Testis (tissue), 3 donors: ENCODE data around the gene KNL1. TPM values are rescaled to one million over a fixed set of nuclear protein-coding genes. Genes with fewer than 3 reads are reported as not detected.

Source experiments
- DNase-seq: peaks from one replicate; pipeline ENCODE4 v3.0.0-alpha.2; 2019
- H3K27ac ChIP-seq, 2 donors: fragments of 200-600 bp; sonication (generic); one replicate each; pipeline ENCODE4 v1.5.1; 2019
- H3K27me3 ChIP-seq: fragments of 200-600 bp; sonication (generic); one replicate; pipeline ENCODE4 v1.5.1; 2019
- H3K36me3 ChIP-seq: fragments of 200-600 bp; sonication (generic); one replicate; pipeline ENCODE4 v1.5.1; 2017; ENCODE audit warnings: low read depth; ENCODE audit errors: missing control alignments
- H3K4me1 ChIP-seq: fragments of 200-600 bp; sonication (generic); one replicate; pipeline ENCODE4 v1.5.1; 2019
- H3K4me3 ChIP-seq, 2 donors: fragments of 200-600 bp; sonication (generic); one replicate each; pipeline ENCODE4 v1.5.1; 2017 to 2019
- H3K9me3 ChIP-seq: fragments of 200-600 bp; sonication (generic); one replicate; pipeline ENCODE4 v1.5.1; 2017
- POLR2A ChIP-seq: fragments of 450-650 bp; IDR thresholded peaks from one replicate; pipeline ENCODE4 v1.6.1; 2017; ENCODE audit warnings: antibody characterized with exemption, mild to moderate bottlenecking, moderate library complexity
- WGBS, 2 donors: methylation state at CpG; one replicate each; pipeline ENCODE4 v1.1.5; 2018; 5-methylcytosine and 5-hydroxymethylcytosine counted together
- intact Hi-C: fragments of 100-400 bp; cut with DNase I; formaldehyde crosslinking; loops from one replicate; pipeline ENCODE4 v1.15.1; 2023; ENCODE audit warnings: low total_unique reads
- polyA plus RNA-seq: library from polyadenylated mRNA; stranded (reverse); fragments of 350-450 nt; fragmentation: Illumina TruSeq; extraction: RNeasy Lipid Tissue Mini Kit (QIAGEN cat#74804); gene quantifications from one replicate; pipeline ENCODE4 v1.2.3, GENCODE V29; 2014; ENCODE audit warnings: low read depth, low replicate concordance; ENCODE audit not compliant: insufficient read depth
- total RNA-seq, 2 donors: library from RNA; depleted of rRNA; stranded (reverse); fragments of >200 nt; gene quantifications; one replicate each; pipeline ENCODE4 v1.2.3, GENCODE V29; 2016
- TF ChIP-seq, protein P1 (sequence below), 3 experiments: fragments of 450-650 bp in 2 of 3; fragments of 200-600 bp in 1 of 3; sonication (generic) in 1 of 3; IDR thresholded peaks; one replicate each; pipeline ENCODE4 v1.5.1; 2016 to 2019; ENCODE audit warnings: antibody characterized with exemption in 3 of 3, mild to moderate bottlenecking in 2 of 3, moderate library complexity in 1 of 3

KNL1 gene
- total and polyA plus RNA-seq, 3 donors from 2014 or later, result 28.7 to 66.0 (median 50.9) TPM

DNA sequence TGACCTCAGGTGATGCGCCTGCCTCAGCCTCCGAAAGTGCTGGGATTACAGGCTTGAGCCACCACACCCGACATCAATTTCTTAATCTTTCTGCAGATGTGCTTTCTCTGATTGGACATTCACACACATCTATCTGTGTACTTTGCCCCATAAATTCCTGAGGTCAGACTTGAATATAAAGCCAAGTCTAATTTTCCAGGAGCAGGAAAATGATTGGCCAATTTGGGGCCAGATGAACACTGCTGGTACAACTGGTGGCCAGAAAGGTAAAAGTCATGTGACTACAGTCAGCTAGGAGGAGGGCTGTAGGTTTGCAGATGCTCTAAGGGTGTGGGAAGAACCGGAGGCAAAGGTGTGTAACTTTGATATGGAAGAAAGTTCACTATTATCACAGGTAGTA lies 97.7 kb downstream of the KNL1 start:
- Histone ChIP-seq H3K36me3 (no peaks in the 10 kb centered on the region), H3K27ac (no peak overlapping the region), H3K4me3 (no peak overlapping the region), H3K4me1 (peaks cover 12% of the 10 kb centered on the region), H3K27me3 (no peaks in the 10 kb centered on the region), H3K9me3 (no peaks in the 10 kb centered on the region)
- 95 to 96% methylated on average over 4 of the region's 4 CpGs for WGBS, 2 donors
- intact Hi-C loops, result no loop called here
- no peak for DNase-seq
- TF ChIP-seq, protein P1, sequence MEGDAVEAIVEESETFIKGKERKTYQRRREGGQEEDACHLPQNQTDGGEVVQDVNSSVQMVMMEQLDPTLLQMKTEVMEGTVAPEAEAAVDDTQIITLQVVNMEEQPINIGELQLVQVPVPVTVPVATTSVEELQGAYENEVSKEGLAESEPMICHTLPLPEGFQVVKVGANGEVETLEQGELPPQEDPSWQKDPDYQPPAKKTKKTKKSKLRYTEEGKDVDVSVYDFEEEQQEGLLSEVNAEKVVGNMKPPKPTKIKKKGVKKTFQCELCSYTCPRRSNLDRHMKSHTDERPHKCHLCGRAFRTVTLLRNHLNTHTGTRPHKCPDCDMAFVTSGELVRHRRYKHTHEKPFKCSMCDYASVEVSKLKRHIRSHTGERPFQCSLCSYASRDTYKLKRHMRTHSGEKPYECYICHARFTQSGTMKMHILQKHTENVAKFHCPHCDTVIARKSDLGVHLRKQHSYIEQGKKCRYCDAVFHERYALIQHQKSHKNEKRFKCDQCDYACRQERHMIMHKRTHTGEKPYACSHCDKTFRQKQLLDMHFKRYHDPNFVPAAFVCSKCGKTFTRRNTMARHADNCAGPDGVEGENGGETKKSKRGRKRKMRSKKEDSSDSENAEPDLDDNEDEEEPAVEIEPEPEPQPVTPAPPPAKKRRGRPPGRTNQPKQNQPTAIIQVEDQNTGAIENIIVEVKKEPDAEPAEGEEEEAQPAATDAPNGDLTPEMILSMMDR (IDR thresholded peaks at IDR 0.05), result no peak
- no peak for TF ChIP-seq POLR2A

DNA sequence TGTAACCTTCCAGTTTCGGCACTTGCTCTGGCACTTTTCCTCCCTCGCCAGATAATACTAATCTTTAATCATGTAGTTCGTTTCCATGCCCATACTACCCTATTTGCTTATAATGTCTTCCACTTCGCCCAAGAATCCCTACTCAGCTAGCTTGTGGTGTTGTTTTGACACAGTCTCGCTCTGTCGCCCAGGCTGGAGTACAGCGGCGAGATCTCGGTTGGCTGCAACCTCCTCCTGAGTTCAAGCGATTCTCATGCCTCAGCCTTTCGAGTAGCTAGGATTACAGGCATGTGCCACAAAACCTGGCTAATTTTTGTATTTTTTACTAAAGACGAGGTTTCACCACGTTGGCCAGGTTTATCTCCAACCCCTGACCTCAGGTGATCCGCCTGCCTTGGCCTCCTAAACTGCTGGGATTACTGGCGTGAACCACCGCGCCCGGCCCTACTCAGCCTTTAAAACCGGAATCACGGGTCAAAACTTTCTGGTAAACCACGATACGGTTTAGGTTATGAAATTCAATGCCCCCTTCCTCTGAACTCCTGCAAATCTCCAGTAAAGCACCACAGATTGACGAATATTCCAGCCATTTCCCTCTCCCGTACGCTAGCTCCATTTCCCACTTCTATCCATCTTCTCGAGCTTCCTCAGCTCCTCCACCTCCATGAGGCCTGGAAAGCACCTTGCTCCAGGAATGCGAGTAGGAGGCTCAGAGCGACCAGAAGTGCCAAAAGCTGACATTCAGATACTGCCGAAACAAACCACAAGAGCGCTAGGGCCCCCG lies 100.0 kb downstream of the KNL1 start:
- H3K4me3 ChIP-seq, result peak overlapping the region; percentile 64 to 92
- H3K27me3 ChIP-seq, result no peaks in the 10 kb centered on the region
- DNase-seq, result peak; percentile 26
- peak overlapping the region; percentile 99 to 100 for H3K27ac ChIP-seq
- no peaks in the 10 kb centered on the region for H3K36me3 ChIP-seq
- TF ChIP-seq POLR2A, result no peak
- TF ChIP-seq, protein P1 (IDR thresholded peaks at IDR 0.05), result no peak
- no peaks in the 10 kb centered on the region for H3K9me3 ChIP-seq
- intact Hi-C loops, result no loop called here
- peaks cover 12% of the 10 kb centered on the region for H3K4me1 ChIP-seq
- WGBS, 2 donors, result 14 to 24% methylated on average over 31 of the region's 31 CpGs

- intact Hi-C loops, result no loop called here
- H3K4me3 ChIP-seq, result peak within 1 kb of the TSS; percentile 64 to 92
- peaks cover 12% of the 10 kb centered on the region for H3K4me1 ChIP-seq
- H3K9me3 ChIP-seq, result no peaks in the 10 kb centered on the region
- peak within 1 kb of the TSS; percentile 99 to 100 for H3K27ac ChIP-seq
- DNase-seq, result peak; percentile 96
- no peaks in the 10 kb centered on the region for H3K36me3 ChIP-seq
- no peaks in the 10 kb centered on the region for H3K27me3 ChIP-seq
- TF ChIP-seq, protein P1 (IDR thresholded peaks at IDR 0.05), result no peak
- TF ChIP-seq POLR2A, result no peak
- 0 to 1% methylated on average over 28 to 81 of the region's 81 CpGs for WGBS, 2 donors
These were observed 100.8 kb downstream of the KNL1 start, which contains the start of gene RAD51 for GRCh38 chr15:40694688-40695468. TSS of gene RAD51 (plus strand) at chr15:40695174. CDS start at chr15:40698759, 3,585 bp downstream.

- TF ChIP-seq POLR2A, result no peak
- TF ChIP-seq, protein P1 (IDR thresholded peaks at IDR 0.05), result no peak
- DNase-seq, result no peak
- WGBS, 2 donors, result 0 to 2% methylated on average over 19 to 24 of the region's 24 CpGs
- H3K9me3 ChIP-seq, result no peaks in the 10 kb centered on the region
- no peaks in the 10 kb centered on the region for H3K36me3 ChIP-seq
- H3K4me3 ChIP-seq, result peak overlapping the region; percentile 64 to 92
- peak overlapping the region; percentile 99 to 100 for H3K27ac ChIP-seq
- no peaks in the 10 kb centered on the region for H3K27me3 ChIP-seq
- intact Hi-C loops, result no loop called here
- peaks cover 12% of the 10 kb centered on the region for H3K4me1 ChIP-seq
These were observed 101.4 kb downstream of the KNL1 start for GRCh38 chr15:40695469-40695890.
